Stimulated activated CD4-positive, alpha-beta T cell treated with anti-CD3 and anti-CD28 coated beads, TNF-alpha, amount 100 ng/mL, for 4 hours (primary cell): ENCODE data around the gene ADAMTS6.
"Not testable (repeated sequence)": the region's sequence is repeated elsewhere in the genome, so short reads cannot be mapped to it uniquely, and the experiment has no call there.

Source experiments
- DNase-seq, 3 experiments: peaks; one replicate each; pipeline ENCODE4 v3.0.0-alpha.2; 2020; ENCODE audit warnings: low read depth in 3 of 3

Gene ADAMTS6

GRCh38 chr5:65364907-65365306 lies 116.8 kb downstream of the ADAMTS6 start:
- no peak for DNase-seq

GRCh38 chr5:65363499-65363898 lies 118.2 kb downstream of the ADAMTS6 start:
- DNase-seq, result no peak

- DNase-seq, result no peak
Observed at GRCh38 chr5:65359981-65360380, 121.7 kb downstream of the ADAMTS6 start.

GRCh38 chr5:65359569-65359968 lies 122.2 kb downstream of the ADAMTS6 start:
- no peak for DNase-seq

- no peak for DNase-seq
Observed at GRCh38 chr5:65356274-65356673, 125.4 kb downstream of the ADAMTS6 start.

- no peak for DNase-seq
Observed at GRCh38 chr5:65355301-65355700, 126.4 kb downstream of the ADAMTS6 start.

- DNase-seq, result no peak
Observed at GRCh38 chr5:65341835-65342234, 139.9 kb downstream of the ADAMTS6 start.

- DNase-seq, result no peak
Observed at GRCh38 chr5:65338606-65339151, 143.0 kb downstream of the ADAMTS6 start.

GRCh38 chr5:65334077-65334476 lies 147.6 kb downstream of the ADAMTS6 start:
- no peak for DNase-seq

- DNase-seq, result no peak
Observed at GRCh38 chr5:65332591-65332990, 149.1 kb downstream of the ADAMTS6 start.

- no peak for DNase-seq
Observed at GRCh38 chr5:65329266-65329665, 152.5 kb downstream of the ADAMTS6 start.

- no peak for DNase-seq
Observed at GRCh38 chr5:65327582-65327981, 154.1 kb downstream of the ADAMTS6 start.

- DNase-seq, result no peak
Observed at GRCh38 chr5:65326922-65327321, 154.8 kb downstream of the ADAMTS6 start.

GRCh38 chr5:65324226-65324625 lies 157.5 kb downstream of the ADAMTS6 start:
- DNase-seq, result no peak

- DNase-seq, result not testable (repeated sequence)
Observed at GRCh38 chr5:65320704-65321103, 161.0 kb downstream of the ADAMTS6 start.

GRCh38 chr5:65320250-65320649 lies 161.5 kb downstream of the ADAMTS6 start:
- no peak for DNase-seq

GRCh38 chr5:65307931-65308330 lies 173.8 kb downstream of the ADAMTS6 start:
- no peak for DNase-seq

- DNase-seq, result no peak
Observed at GRCh38 chr5:65307088-65307487, 174.6 kb downstream of the ADAMTS6 start.

GRCh38 chr5:65305913-65306312 lies 175.8 kb downstream of the ADAMTS6 start:
- no peak for DNase-seq

- DNase-seq, result no peak
Observed at GRCh38 chr5:65299861-65300260, 181.9 kb downstream of the ADAMTS6 start.

- DNase-seq, result no peak
Observed at GRCh38 chr5:65296067-65296466, 185.7 kb downstream of the ADAMTS6 start.

GRCh38 chr5:65292196-65292595 lies 189.5 kb downstream of the ADAMTS6 start:
- no peak for DNase-seq

- no peak for DNase-seq
Observed at GRCh38 chr5:65290677-65291076, 191.0 kb downstream of the ADAMTS6 start.

- DNase-seq, result no peak
Observed at GRCh38 chr5:65288657-65289056, 193.1 kb downstream of the ADAMTS6 start.
